Measurements from ENCODE around the gene JOSD2. TPM values are rescaled to one million over a fixed set of nuclear protein-coding genes. Genes with fewer than 3 reads are reported as not detected.

The JOSD2 gene
- total RNA-seq, 3 donors from 2014 or later = 33.4 to 41.2 (median 37.2) TPM

DNA sequence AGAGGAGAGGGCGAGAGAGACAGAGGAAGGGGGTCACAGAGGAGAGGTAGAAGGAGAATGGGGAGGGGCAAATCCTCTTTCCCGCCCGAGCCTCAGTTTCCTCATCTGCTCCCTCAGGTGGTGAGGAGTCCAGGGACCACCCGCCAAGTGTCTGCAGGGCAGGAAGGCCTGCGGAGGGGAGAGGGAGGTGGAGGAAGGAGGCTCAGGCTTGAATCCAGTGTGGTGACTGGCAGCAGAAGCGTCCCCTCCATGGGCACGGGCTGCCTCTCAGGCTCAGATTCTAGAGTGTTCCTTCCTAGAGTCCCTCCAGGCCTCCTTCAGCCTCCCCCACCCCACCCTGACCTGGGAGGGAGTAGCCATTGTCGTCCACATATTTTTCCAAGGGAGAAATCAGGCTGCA is 17.8 kb downstream of the JOSD2 start:
- Histone ChIP-seq H3K4me3 (no peak overlapping the region), H3K4me1 (ENCODE audit: low read depth) (no peaks in the 10 kb centered on the region), H3K9me3 (no peaks in the 10 kb centered on the region), H3K36me3 (ENCODE audit: low read depth) (no peaks in the 10 kb centered on the region)
- peak in 1 of 3 donors; percentile 1 for DNase-seq
- no peak for ATAC-seq
- TF ChIP-seq, protein P1, sequence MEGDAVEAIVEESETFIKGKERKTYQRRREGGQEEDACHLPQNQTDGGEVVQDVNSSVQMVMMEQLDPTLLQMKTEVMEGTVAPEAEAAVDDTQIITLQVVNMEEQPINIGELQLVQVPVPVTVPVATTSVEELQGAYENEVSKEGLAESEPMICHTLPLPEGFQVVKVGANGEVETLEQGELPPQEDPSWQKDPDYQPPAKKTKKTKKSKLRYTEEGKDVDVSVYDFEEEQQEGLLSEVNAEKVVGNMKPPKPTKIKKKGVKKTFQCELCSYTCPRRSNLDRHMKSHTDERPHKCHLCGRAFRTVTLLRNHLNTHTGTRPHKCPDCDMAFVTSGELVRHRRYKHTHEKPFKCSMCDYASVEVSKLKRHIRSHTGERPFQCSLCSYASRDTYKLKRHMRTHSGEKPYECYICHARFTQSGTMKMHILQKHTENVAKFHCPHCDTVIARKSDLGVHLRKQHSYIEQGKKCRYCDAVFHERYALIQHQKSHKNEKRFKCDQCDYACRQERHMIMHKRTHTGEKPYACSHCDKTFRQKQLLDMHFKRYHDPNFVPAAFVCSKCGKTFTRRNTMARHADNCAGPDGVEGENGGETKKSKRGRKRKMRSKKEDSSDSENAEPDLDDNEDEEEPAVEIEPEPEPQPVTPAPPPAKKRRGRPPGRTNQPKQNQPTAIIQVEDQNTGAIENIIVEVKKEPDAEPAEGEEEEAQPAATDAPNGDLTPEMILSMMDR (IDR thresholded peaks at IDR 0.05) = no peak
- intact Hi-C loops (cut with DNase I, micrococcal nuclease) = no loop called here

DNA sequence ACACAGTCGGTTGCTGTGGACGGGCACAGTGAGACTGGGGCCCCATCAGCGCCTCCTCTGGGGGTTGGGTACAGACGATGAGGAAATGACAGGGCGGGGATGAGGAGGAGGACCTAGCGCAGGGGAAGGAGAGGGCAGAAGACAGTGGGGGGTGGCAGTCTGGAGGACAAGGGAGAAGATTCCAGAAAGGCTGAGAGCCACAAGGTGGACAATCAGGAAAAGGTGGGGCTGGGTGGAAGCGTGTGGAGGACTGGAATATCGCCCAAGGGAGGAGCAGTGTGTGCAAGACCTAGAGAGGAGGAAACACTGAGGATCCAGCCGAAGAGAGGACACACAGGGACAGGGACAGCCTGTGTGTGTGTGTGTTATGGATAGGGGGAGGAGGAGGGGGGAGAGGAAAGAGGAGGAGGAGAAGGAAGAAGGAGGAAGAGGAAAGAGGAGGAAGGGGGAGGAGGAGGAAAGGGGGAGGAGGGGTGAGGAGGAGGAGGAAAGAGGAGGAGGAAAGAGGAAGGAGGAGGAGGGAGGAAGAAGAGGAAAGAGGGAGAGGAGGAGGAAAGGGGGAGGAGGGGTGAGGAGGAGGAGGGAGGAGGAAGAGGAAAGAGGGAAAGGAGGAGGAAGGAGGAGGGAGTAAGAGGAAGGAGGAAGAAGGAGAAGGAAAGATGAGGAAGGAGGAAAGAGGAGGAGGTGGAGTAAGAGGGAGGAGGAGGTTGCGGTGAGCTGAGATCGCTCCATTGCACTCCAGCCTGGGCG is 18.5 kb downstream of the JOSD2 start:
- DNase-seq = peak in 1 of 3 donors; percentile 33
- ATAC-seq = peak; percentile 67
- Histone ChIP-seq H3K4me1 (ENCODE audit: low read depth) (no peaks in the 10 kb centered on the region), H3K36me3 (ENCODE audit: low read depth) (no peaks in the 10 kb centered on the region), H3K4me3 (no peak overlapping the region), H3K9me3 (no peaks in the 10 kb centered on the region)
- intact Hi-C loops (cut with DNase I, micrococcal nuclease) = no loop called here
- TF ChIP-seq, protein P1 (IDR thresholded peaks at IDR 0.05) = no peak

DNA sequence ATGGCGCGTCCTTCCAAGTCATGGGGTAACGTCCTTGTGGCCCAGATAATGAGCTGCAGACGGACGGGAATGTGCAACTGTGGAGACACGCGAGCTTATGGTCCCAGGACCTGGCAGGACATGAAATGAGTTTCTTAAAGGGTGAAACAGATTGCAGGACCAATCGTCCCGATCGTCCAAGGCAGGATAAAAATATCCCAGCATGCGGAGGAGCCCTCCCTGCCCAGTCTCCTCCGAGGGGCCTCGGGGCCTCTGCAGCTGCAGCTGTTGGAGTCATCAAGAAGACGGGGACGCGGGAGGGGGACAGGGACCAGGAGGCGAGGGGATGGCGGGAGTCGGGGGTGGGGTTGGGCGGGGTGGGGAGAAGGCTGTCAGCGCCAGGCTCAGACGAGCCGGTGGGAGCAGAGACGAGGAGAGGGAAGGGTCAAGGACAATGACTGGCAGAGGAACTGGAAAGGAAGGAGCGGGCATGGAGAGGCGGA is 20.0 kb downstream of the JOSD2 start:
- no peaks in the 10 kb centered on the region for H3K36me3 ChIP-seq (ENCODE audit: low read depth)
- no peak for DNase-seq
- no peaks in the 10 kb centered on the region for H3K9me3 ChIP-seq
- TF ChIP-seq, protein P1 (IDR thresholded peaks at IDR 0.05) = no peak
- intact Hi-C loops (cut with DNase I, micrococcal nuclease) = no loop called here
- no peaks in the 10 kb centered on the region for H3K4me1 ChIP-seq (ENCODE audit: low read depth)
- no peak for ATAC-seq
- H3K4me3 ChIP-seq = no peak overlapping the region

DNA sequence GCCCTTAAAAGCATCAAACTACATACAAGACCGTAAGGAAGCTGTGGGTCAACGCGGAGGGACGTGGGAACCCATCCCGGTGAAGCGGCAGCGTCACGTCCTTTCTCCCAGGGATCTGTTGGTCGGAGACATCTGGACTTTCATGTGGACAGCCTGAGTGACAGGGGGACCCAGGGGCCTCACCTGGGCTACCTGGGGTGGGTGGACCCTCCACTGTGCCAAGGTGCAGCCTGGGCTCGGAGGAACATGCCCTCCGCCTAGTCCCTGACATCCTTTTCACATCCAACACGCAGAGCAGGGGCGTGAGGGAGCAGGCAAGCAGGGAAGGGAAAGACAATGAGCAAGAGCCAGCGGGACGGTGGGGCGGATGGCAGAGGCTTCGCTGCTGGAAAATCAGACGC is 20.6 kb downstream of the JOSD2 start:
- ATAC-seq (no peak), DNase-seq (no peak)
- Histone ChIP-seq H3K36me3 (ENCODE audit: low read depth) (no peaks in the 10 kb centered on the region), H3K9me3 (no peaks in the 10 kb centered on the region), H3K4me1 (ENCODE audit: low read depth) (no peaks in the 10 kb centered on the region), H3K4me3 (no peak overlapping the region)
- TF ChIP-seq, protein P1 (IDR thresholded peaks at IDR 0.05) = no peak
- intact Hi-C loops (cut with DNase I, micrococcal nuclease) = no loop called here

DNA sequence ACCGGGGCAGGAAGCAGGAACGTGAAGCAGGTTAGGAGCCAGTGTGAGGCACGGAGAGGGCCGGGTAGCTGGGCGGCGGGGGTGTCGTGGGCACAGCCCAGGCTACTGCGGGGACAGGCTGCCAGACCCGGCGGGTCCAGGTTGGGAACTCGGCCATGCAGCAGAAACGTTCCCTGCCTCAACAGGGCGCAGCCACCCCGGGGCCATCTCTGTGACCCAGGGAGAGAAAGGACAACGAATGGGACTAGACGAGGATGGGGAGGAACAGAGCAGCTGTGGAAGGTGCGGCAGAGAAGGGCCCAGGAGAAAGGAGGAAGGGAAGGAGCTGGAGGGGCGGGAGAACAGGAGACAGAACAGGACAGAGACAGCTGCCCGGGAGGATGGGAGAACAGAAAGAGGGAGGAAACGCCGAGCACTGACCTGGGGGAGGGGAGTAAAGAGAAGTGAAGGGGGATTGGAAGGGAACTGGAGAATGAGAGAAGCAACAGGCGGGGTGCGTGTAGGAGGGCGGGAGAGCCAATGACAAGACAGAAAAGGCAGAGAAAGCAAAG is 21.5 kb downstream of the JOSD2 start:
- Histone ChIP-seq H3K4me1 (ENCODE audit: low read depth) (no peaks in the 10 kb centered on the region), H3K36me3 (ENCODE audit: low read depth) (no peaks in the 10 kb centered on the region), H3K4me3 (no peak overlapping the region), H3K9me3 (no peaks in the 10 kb centered on the region)
- DNase-seq (no peak), ATAC-seq (no peak)
- intact Hi-C loops (cut with DNase I, micrococcal nuclease) = no loop called here
- TF ChIP-seq, protein P1 (IDR thresholded peaks at IDR 0.05) = no peak

All from mucosa of descending colon (tissue), 3 donors.